ENCODE data around the gene MICOS13. TPM values are rescaled to one million over a fixed set of nuclear protein-coding genes. Genes with fewer than 3 reads are reported as not detected.
A peak's percentile ranks its signal among the peaks of the same experiment; 100 is the strongest.

Gene MICOS13
- total RNA-seq, 1 experiment from 2014 or later, result 93.5 TPM

DNA sequence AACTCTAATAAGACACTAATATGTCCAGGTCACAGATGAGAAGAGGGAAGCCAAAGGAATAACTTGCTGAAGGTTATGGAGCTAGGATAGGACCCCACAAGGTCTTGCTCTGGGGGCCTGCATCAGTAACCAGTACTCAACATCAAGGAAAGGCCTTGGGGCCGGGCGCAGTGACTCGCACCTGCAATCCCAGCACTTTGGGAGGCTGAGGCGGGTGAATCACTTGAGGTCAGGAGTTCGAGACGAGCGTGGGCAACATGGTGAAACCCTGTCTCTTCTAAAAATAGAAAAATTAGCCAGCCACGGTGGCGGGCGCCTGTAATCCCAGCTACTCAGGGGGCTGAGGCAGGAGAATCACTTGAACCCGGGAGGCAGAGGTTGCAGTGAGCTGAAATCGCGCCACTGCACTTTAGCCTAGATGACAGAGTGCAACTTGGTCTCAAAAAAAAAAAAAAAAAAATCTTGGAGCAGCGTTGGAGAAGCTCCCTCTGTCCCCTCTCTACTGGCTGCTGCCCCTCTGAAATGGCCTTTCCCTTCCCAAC, 37.8 kb upstream of the MICOS13 start:
- peaks cover 3% of the 10 kb centered on the region; the same call in 1 of the 2 replicates for H3K36me3 ChIP-seq (ENCODE audit: control insufficient read depth, insufficient read depth, low read length)
- BruUV-seq (replicated peaks), result no TSS peak
- peaks cover 8% of the 10 kb centered on the region; the same call in 1 of the 2 replicates for H3K4me1 ChIP-seq (ENCODE audit: control insufficient read depth, insufficient read depth, low read length)
- in situ Hi-C loops (cut with HindIII; ENCODE audit: low pct_unique_long_range_greater_than_20kb, low sequenced_read_pairs) (no loop called here), intact Hi-C loops (cut with micrococcal nuclease; ENCODE audit: unreplicated experiment) (no loop called here)
- TF ChIP-seq SIN3A (IDR thresholded peaks at IDR 0.05; ENCODE audit: borderline replicate concordance, insufficient read depth, low read depth, low read length), result no peak
- TF ChIP-seq POLR2AphosphoS5 (IDR thresholded peaks at IDR 0.05; ENCODE audit: low read depth, low read length), result no peak
- TF ChIP-seq, protein P1, sequence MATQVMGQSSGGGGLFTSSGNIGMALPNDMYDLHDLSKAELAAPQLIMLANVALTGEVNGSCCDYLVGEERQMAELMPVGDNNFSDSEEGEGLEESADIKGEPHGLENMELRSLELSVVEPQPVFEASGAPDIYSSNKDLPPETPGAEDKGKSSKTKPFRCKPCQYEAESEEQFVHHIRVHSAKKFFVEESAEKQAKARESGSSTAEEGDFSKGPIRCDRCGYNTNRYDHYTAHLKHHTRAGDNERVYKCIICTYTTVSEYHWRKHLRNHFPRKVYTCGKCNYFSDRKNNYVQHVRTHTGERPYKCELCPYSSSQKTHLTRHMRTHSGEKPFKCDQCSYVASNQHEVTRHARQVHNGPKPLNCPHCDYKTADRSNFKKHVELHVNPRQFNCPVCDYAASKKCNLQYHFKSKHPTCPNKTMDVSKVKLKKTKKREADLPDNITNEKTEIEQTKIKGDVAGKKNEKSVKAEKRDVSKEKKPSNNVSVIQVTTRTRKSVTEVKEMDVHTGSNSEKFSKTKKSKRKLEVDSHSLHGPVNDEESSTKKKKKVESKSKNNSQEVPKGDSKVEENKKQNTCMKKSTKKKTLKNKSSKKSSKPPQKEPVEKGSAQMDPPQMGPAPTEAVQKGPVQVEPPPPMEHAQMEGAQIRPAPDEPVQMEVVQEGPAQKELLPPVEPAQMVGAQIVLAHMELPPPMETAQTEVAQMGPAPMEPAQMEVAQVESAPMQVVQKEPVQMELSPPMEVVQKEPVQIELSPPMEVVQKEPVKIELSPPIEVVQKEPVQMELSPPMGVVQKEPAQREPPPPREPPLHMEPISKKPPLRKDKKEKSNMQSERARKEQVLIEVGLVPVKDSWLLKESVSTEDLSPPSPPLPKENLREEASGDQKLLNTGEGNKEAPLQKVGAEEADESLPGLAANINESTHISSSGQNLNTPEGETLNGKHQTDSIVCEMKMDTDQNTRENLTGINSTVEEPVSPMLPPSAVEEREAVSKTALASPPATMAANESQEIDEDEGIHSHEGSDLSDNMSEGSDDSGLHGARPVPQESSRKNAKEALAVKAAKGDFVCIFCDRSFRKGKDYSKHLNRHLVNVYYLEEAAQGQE (IDR thresholded peaks at IDR 0.05; ENCODE audit: insufficient read depth in 1 of 2, low read depth in 2 of 2, low read length in 1 of 2), result no peak
- TF ChIP-seq TCF7L2 (IDR thresholded peaks at IDR 0.05; ENCODE audit: low read depth, low read length), result no peak
- TF ChIP-seq CTCF (IDR thresholded peaks at IDR 0.05), result no peak
- no peak for ATAC-seq
- H3K27me3 ChIP-seq (ENCODE audit: control insufficient read depth, insufficient read depth, low read length), result no peaks in the 10 kb centered on the region
- POLR2A ChIA-PET, result interaction anchor here (0.6 kb wide), 1 partner anchor 54 kb away, joined by 3 read pairs; no protein-coding TSS in a partner anchor
- peak overlapping the region; percentile 96 to 98 for H3K4me3 ChIP-seq (ENCODE audit: low read depth in 2 of 2, low read length in 2 of 2)
- peak overlapping the region; percentile 96 for H3K27ac ChIP-seq (ENCODE audit: low read length)
- CTCF ChIA-PET, result no interaction called here
- no peaks in the 10 kb centered on the region for H3K9me3 ChIP-seq (ENCODE audit: control insufficient read depth, insufficient read depth, low read depth, low read length)
- no peak for DNase-seq (ENCODE audit: low read depth, low spot score)

- no peaks in the 10 kb centered on the region for H3K9me3 ChIP-seq (ENCODE audit: control insufficient read depth, insufficient read depth, low read depth, low read length)
- intact Hi-C loops (cut with micrococcal nuclease; ENCODE audit: unreplicated experiment) (no loop called here), in situ Hi-C loops (cut with HindIII; ENCODE audit: low pct_unique_long_range_greater_than_20kb, low sequenced_read_pairs) (no loop called here)
- no TSS peak for BruUV-seq (replicated peaks)
- no peak for TF ChIP-seq CTCF (IDR thresholded peaks at IDR 0.05)
- TF ChIP-seq, protein P1 (IDR thresholded peaks at IDR 0.05; ENCODE audit: insufficient read depth in 1 of 2, low read depth in 2 of 2, low read length in 1 of 2), result no peak
- no peak for TF ChIP-seq POLR2AphosphoS5 (IDR thresholded peaks at IDR 0.05; ENCODE audit: low read depth, low read length)
- TF ChIP-seq TCF7L2 (IDR thresholded peaks at IDR 0.05; ENCODE audit: low read depth, low read length), result no peak
- no peak for TF ChIP-seq SIN3A (IDR thresholded peaks at IDR 0.05; ENCODE audit: borderline replicate concordance, insufficient read depth, low read depth, low read length)
- CTCF ChIA-PET, result no interaction called here
- DNase-seq (ENCODE audit: low read depth, low spot score) (no peak), ATAC-seq (no peak)
- peak overlapping the region; percentile 96 for H3K27ac ChIP-seq (ENCODE audit: low read length)
- POLR2A ChIA-PET, result no interaction called here
- peaks cover 3% of the 10 kb centered on the region; the same call in 1 of the 2 replicates for H3K36me3 ChIP-seq (ENCODE audit: control insufficient read depth, insufficient read depth, low read length)
- peak overlapping the region; percentile 96 to 98 for H3K4me3 ChIP-seq (ENCODE audit: low read depth in 2 of 2, low read length in 2 of 2)
- H3K4me1 ChIP-seq (ENCODE audit: control insufficient read depth, insufficient read depth, low read length), result peaks cover 8% of the 10 kb centered on the region; the same call in 1 of the 2 replicates
- H3K27me3 ChIP-seq (ENCODE audit: control insufficient read depth, insufficient read depth, low read length), result no peaks in the 10 kb centered on the region
Measured at GRCh38 chr19:5717215-5717935, 37.1 kb upstream of the MICOS13 start.
